NCI-H1694 treated with DMSO at 0.1 percent for 48 hours (cell line): Measurements from ENCODE around the gene ARL5A.
A peak's percentile ranks its signal among the peaks of the same experiment; 100 is the strongest.
"Not testable (repeated sequence)": the region's sequence is repeated elsewhere in the genome, so short reads cannot be mapped to it uniquely, and the experiment has no call there.

Source experiments
- DNase-seq: peaks from one replicate; lab custom pipeline; 2025; lab: John Stamatoyannopoulos, UW

ARL5A gene, protein sequence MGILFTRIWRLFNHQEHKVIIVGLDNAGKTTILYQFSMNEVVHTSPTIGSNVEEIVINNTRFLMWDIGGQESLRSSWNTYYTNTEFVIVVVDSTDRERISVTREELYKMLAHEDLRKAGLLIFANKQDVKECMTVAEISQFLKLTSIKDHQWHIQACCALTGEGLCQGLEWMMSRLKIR

DNA sequence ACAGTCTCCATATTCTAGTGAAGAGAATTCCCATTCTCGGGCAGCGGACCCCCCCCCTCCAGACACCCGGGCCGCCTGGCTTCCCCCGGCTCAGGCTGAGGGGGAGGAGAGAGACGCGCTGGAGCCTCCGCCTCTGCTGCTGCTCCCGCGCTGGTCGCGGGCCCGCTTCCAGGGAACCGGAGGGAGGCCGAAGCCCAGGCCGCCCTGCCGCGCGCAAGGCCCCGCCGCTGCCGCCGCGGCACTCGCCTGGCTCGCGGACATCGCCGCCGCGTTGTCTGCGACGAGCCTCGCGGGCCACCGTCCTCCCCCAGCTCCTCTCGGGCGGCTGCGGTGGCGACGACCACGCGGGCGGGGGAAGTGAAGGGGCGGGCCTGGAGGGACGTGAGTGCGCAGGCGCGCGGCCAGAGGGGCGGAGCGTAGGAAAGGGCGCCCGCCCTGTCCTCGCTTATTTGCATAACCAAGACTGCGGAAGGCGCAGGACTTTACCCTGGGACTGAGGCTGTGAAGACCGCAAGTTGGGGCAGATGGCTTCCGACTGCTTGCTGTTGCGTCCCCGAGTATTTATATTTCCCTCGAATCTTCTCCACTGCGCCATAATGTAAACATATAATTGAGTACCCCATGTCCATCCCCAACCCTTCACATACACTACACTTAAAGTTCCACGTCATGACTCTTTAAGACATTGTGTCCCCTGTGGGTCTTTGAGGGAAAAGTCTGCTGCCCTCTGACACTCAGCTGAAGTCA lies at the start of gene ARL5A:
TSS of gene ARL5A (minus strand) at position 279 of the 747 bp plus-strand sequence. CDS start at position 34, 245 bp downstream.
- peak; percentile 78 for DNase-seq

DNA sequence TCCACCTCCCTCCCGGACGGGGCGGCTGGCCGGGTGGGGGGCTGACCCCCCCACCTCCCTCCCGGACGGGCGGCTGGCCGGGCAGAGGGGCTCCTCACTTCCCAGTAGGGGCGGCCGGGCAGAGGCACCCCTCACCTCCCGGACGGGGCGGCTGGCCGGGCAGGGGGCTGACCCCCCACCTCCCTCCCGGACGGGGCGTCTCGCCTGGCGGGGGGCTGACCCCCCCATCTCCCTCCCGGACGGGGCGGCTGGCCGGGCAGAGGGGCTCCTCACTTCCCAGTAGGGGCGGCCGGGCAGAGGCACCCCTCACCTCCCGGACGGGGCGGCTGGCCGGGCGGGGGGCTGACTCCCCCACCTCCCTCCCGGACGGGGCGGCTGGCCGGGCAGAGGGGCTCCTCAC lies 47.4 kb upstream of the ARL5A start:
- DNase-seq = not testable (repeated sequence)

DNA sequence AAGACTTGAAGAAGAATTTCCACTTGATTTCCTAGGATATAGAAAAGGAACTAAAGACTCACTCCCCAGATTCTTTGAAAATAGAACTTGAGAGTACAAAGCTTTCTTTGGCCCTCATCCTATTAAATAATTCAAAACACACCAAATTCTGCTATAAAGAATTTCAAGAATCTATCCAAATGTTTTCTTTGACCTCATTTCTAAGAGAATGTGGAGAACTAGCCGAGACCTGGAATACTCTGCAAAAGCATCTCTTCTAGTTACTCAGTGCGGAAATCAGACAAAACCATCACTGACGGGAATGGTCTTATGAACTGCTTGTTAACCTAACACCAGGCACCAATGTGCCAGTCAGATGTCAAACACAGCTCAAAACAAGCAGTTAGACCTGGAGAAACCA lies 44.2 kb upstream of the ARL5A start:
- DNase-seq = no peak

DNA sequence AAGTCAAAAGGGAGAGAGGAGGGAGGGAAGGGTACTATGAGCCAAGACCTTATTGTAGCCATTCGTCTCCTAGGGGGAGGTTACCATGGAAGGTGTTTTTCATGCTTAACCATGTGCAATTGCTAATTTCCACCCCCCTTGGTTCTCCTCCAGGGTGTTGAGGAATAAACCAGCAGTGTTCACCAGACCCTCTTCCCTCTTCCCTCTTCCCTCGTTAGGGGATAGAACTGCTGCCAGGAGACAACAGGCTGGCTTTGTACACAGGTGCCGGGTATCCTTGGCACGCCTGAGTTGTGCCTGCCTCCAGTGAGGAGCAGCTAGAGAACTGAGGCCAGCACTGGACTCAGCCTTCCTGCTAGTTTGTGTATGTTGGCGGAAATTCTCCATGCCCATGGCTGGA lies 41.1 kb upstream of the ARL5A start:
- DNase-seq = no peak

DNA sequence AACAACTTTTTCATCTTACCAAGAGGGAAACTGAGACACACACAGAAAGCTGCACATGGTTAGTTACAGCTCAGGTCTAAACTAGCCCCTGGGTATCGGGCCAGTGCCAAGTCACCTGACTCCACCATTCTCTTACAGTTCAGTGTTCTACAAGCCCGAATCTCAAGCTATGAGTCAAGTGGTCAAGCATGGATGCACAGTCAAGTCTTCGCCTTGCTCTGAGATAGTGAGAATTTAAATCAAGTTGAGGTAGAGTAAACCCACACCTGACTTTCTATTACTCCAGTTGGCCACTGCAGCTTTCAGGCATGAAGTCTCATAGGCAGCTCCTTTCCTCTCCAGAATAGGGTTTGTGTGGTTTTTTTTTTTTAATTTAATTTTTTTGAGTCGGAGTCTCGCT lies 34.5 kb upstream of the ARL5A start:
- no peak for DNase-seq

DNA sequence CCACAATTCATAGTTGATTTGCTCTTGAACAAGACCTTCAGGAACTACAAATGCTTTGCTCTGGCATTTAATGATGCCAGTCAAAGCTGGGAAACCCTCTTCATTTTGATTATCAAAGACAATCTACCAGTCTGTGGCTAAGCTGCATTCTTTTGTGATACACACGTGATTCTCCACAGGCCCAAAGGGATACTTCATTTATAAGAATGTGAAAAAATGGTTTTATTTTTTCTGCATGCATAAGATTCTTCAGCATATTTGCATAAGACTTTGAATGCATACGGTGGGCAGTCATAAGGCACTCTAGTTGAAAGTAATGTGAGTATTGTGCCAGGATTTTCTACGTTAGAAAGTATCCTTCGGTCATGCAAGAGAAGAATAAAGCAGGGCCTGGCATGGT lies 33.0 kb upstream of the ARL5A start:
- DNase-seq = no peak

DNA sequence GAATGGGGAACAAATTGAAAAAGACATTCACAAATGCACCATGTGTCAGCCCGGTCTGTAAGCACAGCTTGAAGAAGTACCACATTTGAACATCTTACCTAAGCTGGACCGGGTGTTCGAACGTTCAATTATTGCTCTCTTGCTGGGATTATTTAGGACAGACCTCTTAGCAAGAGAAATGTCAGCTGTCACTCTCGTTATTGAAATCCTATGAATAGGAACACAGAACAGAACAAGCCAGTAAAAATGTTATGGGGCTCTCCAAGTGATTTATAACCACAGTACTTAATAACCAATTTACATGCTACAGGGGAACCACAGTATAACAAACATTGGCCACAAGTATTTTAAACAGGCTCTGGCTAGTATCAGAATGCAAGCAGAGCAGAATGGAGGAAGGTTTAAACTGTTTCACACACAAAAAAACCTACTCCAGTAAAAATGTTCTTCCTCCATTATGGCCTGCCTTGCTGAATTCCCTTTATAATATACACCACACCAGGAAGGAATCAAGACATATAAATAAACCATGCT lies 32.5 kb upstream of the ARL5A start:
- DNase-seq = no peak

DNA sequence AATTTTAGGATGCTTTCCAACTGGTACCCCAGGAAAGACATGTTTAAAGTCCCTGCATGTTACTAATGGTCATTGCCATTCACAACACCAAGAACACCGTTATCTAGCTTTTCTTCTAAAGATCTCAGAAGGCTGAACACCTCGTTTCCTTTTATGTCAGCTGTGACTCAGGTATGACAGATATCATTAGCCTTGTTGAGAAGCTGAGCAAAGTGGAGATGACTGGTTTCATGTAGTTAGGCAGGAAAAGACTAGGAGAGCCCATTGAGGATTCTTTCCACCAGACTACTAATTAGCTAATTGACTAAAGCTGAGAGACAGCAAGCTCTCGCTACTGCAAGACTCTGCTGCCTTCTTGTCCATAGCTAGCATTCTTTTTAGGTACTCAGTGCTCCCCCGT lies 32.0 kb upstream of the ARL5A start:
- DNase-seq = no peak

DNA sequence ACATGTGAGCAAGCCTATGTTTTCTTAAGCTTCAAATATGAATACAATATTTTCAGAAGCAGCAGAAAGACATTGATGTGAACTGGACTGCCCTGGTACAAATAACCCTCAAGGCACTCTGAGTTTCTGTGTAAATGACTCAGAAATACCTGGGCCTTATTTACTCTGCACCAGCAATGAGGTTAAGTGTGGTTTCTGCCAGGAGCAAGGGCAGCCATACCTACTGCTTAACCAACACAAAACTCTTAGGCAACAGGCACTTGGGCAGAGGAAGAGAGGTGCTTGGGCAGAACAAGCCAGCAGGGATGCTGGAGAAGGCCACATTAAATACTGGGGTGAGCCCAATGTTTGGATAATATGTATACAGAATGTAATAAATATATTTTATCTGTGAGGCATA lies 29.4 kb upstream of the ARL5A start:
- no peak for DNase-seq

DNA sequence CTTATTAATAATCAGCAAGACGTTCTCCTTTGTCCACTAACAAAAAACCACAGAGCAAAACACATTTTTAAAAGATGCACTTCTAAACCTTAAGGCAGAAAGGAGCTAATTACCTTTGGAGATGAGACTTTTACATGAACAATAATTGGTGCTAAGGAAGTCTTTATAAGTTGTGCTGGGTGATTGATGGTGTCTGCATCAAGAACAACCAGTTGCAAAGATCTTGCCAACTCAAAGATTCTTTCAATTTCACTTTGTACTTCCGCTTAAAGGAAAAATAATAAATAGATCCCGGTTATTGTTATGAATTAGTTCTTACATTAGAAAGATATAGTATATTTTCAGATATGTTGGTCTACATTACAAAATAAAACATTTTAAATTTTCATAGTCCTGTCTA lies 26.9 kb upstream of the ARL5A start:
- no peak for DNase-seq

DNA sequence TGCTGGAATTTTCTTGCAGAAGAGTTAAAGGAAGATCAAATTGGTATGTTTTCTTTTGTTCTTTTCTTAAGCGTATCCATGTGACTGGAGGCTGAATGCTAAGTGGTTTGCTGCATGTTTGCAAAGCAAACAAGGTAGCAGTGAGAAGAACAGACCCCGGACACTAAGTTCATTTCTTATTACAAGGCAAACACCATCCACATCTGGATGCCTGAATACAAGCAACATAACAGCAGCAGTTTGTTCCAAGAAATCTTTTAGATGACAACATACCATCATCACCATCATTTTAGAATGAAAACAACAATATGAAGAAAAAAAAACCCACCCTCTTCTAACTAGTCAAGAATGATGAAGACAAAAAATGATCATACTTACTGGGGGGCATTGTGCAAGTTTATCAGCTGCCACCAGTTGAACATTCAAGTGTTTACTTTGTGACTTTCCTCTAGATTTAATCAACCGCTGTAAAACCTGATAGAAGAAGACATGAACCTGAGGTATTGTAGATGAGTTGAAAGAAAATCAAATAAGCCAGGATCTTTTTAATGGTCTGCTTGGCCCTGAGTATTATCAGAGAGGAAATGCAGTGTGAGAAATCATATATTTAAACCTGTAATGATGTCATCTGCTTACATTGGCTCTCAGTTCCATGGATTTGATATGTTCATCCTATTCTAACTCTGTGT lies 25.0 kb upstream of the ARL5A start:
- no peak for DNase-seq

DNA sequence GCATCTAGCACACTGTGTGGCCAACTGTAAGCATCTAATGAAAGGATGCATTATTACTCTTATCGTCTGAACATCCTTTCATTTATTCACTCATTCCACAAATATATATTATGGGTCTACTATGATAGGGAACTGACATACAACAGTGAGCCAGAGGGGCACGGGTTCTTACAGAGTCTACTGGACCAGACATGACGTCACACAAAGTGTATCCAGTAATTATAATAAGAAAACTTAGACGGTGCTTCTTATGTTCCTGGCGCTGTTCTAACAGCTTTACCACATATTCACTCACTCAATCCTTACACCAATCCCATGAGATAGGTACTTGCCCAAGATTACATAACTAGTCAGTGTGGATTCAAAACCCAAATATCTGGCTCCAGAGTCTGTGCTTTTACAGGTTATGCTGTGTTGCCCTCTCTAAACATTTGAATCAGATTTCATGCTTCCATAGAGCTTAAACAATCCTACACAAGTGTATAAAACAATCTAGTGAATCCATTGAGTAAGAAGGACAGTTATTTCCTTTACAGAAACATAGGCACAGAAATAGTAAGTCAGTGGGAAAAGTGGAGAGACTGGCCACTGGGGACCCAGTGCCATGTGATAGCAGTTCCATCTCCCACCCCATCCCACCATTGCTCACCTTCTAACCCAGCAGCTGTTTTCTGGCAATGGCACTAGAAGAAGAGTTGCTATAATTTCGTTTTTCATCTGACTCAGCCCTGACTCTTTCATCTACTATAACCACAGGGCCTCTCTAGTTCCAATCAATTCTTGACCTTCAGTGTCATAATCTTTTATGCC lies 24.2 kb upstream of the ARL5A start:
- no peak for DNase-seq

DNA sequence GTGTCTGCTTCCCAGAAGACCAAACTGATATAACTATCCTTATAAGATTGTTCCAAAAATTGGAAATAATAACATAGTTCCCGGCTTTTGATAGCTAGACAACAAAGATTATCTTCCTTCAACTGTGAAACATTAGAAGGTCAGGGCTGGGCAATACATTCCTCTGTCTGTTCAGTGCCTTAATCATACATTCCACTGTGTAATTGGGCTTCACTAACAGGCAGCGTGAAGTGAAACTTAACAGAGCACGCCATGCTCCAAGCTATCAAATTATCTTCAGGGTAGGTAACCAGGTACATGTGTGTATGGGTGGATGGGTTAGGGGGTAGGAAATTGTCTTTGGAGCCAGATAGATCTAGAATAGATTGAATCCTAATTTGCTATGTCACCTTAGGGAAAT lies 23.5 kb upstream of the ARL5A start:
- no peak for DNase-seq

DNA sequence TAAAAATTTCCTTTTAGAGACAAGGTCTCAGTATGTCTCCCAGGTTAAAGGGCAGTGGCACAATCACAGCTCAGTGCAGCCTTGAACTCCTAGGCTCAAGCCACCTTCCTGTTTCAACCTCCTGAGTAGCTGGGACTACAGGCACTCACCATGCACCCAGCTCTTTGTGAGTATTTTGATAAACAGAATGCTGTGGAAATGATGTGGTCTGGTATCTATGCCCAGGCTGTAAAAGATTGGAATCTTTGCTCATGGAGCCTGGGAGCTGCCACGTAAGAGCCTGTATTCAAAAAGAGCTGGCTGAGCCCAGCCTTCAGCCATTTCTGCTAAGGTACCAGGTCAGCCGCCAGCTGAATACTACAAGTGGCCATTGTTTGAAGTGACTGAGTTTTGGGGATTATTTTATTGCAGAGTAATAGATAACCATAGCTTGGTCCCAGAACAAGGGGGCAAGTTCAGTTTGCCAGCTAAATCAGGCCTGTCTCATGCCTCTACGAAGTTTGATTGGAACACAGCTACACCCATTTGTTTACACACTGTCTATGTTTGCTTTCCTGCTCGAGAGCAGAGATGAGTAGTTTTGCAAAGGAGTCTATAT lies 21.3 kb upstream of the ARL5A start:
- no peak for DNase-seq

DNA sequence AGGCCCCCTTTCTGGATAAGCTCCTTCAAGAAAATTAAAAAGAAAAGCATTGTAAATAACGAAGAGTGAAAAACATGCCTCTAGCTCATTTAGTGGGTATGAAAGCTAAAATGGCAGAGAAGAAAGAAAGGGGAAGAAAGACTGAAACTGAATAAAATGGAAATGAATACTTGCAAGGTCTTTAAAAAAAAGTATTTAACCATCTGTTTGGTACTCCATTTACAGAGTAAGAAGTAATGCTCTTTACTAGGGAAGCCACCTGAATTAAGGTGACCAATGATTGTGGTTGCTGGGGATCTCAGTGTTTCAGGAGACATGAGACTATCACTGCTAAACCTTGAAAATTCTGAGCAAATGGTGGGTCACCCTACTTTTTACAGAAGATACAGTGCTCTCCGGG lies 17.7 kb upstream of the ARL5A start:
- DNase-seq = no peak

DNA sequence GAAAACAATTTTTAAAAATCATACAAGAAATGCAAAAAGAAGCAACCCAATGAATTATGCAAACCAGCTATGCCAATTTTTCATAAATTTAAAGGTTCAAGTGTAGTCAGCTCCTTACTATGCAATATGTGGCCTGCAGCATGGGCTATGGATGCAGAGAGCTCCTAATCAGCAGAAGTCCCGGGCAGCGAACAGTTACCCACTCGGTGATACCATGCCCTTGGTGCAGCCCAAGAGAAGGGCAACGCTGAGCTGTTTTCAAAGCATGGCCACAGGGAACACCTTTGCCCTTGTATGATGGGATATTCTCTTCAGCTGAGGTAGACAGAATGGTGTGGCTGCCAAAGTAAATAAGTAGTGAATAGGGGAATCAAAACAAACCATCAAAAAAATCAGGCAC lies 17.3 kb upstream of the ARL5A start:
- DNase-seq = no peak

DNA sequence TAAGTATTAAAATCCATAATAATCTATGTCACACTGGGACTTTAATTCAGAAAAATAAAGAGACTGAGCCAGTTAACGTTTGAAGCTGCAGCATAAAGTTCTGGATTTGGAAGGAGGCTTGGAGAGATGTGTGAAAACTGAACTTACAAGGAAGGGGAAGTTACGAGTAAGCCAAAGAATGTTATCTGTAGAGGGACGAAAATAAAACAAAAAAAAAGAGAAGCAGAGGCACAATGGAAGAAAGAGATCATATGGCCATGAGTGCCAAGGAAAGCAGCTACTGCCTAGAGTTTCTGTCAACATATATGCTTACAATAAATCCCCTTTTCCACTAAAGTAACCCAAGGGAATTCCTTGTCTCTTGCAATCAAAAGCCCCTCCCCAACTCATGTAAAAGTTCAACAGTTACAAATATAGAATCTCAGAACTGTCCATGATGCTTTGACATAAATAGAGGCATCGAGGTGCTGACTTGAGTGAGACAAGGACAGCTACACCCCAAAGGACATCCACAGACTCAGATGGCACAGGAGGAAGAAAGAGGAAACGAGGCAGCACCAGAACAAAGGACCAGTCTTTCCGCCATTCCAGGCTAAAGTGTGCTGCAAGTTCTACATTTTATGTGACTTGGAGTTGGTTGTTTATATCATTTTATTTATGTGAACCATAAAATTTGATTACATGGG lies 16.1 kb upstream of the ARL5A start:
- DNase-seq = no peak

DNA sequence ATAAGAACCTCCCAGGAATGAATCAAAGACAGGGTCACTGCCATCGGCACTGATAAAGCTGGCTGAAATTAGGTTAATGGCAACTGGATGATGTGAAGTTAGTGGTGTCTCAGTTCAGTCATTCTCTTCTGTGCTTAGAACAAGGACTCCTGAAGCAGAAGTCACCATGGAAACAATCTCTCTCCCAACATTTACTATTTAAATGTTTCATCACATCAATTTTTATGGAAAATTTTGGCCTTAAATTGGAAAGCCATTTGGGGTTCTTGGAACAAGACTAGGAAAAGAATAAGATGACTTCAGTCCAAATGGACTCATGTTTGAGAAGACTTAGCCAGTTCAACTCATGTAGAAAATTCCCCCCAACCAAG lies 15.5 kb upstream of the ARL5A start:
- DNase-seq = no peak

DNA sequence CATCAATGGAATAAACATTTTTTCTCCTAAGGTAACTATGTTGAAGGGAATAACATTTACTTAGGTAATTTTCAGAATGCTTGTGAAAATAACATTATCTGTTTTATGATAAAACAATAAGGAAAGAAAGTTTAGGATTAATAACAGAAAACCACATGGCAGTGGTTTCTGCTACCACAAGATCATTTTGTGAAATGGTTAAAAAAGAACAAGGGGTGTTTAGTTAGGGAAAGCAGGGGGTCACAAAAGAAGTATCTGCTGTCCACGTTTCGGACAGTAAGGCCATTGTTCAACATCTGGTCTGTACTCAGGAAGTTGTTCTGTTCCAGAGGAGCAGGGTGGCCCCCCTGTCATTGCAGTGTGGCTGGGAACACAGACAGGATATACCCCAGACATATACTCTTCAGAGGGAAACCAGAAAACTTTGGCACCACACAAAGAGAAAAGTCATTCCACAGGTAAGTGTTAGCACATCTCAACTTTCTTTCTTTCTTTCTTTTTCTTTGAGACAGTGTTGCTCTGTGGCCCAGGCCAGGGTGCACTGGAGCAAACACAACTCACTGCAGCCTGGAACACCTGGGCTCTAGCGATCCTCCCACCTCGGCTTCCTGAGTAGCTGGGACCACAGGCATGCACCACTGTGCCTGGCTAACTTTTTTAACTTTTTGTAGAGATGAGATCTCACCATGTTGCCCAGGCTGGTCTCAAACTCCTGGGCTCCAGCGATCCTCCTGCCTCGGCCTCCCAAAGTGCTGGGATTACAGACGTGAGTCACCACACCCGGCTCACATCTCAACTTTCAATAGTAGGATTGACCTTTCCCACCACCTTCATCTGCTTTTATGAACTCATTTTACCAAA lies 14.8 kb upstream of the ARL5A start:
- no peak for DNase-seq

DNA sequence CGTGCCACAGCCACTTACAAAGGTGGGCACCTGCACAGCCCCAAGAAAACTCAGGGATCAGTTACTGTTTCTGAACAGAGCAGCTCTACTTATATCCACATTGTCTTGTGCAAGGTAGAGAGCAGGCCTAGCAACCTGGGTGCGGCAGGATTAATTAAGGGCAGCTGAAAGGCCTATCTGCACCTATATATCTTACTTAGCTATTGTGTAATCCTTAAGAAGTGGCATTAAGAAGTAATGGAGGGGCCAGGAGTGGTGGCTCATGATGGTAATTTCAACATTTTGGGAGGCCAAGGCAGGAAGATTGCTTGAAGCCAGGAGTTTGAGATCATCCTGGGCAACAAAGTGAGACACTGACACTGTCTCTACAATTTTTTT lies 12.8 kb upstream of the ARL5A start:
- no peak for DNase-seq
